HEK293 (cell line): ENCODE results near the gene PRIMPOL.

ENCODE experiments used
- CTCF ChIP-seq: fragments of 450-650 bp; formaldehyde crosslinking; IDR thresholded peaks from 2 replicates; pipeline ENCODE4 v1.5.1; 2016; ENCODE audit warnings: missing biosample characterization, missing genetic modification characterization
- KLF7 ChIP-seq: fragments of 450-650 bp; formaldehyde crosslinking; IDR thresholded peaks from 2 replicates; pipeline ENCODE4 v1.5.1; 2016; ENCODE audit warnings: missing biosample characterization, missing genetic modification characterization, borderline replicate concordance
- PATZ1 ChIP-seq: fragments of 450-650 bp; formaldehyde crosslinking; IDR thresholded peaks from 2 replicates; pipeline ENCODE4 v1.5.1; 2016; ENCODE audit warnings: missing biosample characterization, missing genetic modification characterization
- PRDM10 ChIP-seq: fragments of 450-650 bp; formaldehyde crosslinking; IDR thresholded peaks from 2 replicates; pipeline ENCODE4 v1.5.1; 2016; ENCODE audit warnings: missing biosample characterization, missing genetic modification characterization
- ZFP41 ChIP-seq: fragments of 450-650 bp; formaldehyde crosslinking; IDR thresholded peaks from 2 replicates; pipeline ENCODE4 v1.5.1; 2016; ENCODE audit warnings: missing biosample characterization, missing genetic modification characterization, borderline replicate concordance
- ZNF239 ChIP-seq: fragments of 450-650 bp; formaldehyde crosslinking; IDR thresholded peaks from 2 replicates; pipeline ENCODE4 v1.5.1; 2016; ENCODE audit warnings: missing biosample characterization, missing genetic modification characterization
- ZNF274 ChIP-seq, 2 experiments: fragments of 200-500 bp in 1 of 2; fragments of 450-650 bp in 1 of 2; sonication (Bioruptor generic) in 1 of 2; formaldehyde crosslinking in 1 of 2; IDR thresholded peaks; 2 replicates each; pipeline versions ENCODE4 v1.5.1 to v1.6.1; 2014 to 2016; ENCODE audit warnings: borderline replicate concordance in 1 of 2, inconsistent platforms in 1 of 2, low read length in 1 of 2, missing biosample characterization in 1 of 2, missing genetic modification characterization in 1 of 2
- ZNF398 ChIP-seq: fragments of 450-650 bp; formaldehyde crosslinking; IDR thresholded peaks from 2 replicates; pipeline ENCODE4 v1.5.1; 2017; ENCODE audit warnings: missing biosample characterization, missing genetic modification characterization
- ZNF585B ChIP-seq: fragments of 450-650 bp; formaldehyde crosslinking; IDR thresholded peaks from 2 replicates; pipeline ENCODE4 v1.5.1; 2016; ENCODE audit warnings: missing biosample characterization, missing genetic modification characterization
- ZNF639 ChIP-seq: fragments of 450-650 bp; formaldehyde crosslinking; IDR thresholded peaks from 2 replicates; pipeline ENCODE4 v1.5.1; 2016; ENCODE audit warnings: missing biosample characterization, missing genetic modification characterization
- ZNF792 ChIP-seq: fragments of 450-650 bp; formaldehyde crosslinking; IDR thresholded peaks from 2 replicates; pipeline ENCODE4 v1.5.1; 2016; ENCODE audit warnings: missing biosample characterization, missing genetic modification characterization

- TF ChIP-seq KLF7 (tag by site-specific recombination) (no peak), PATZ1 (tag by site-specific recombination) (no peak), ZNF274 (IDR thresholded peaks at IDR 0.05; ENCODE audit: low read length) (no peak), ZNF274 (tag by site-specific recombination; IDR thresholded peaks at IDR 0.05; ENCODE audit: borderline replicate concordance) (no peak), ZNF585B (tag by site-specific recombination) (no peak), CTCF (tag by site-specific recombination) (no peak), ZNF398 (tag by site-specific recombination) (no peak), ZNF639 (tag by site-specific recombination) (no peak), ZNF792 (no peak), ZFP41 (tag by site-specific recombination) (no peak), PRDM10 (tag by site-specific recombination) (no peak), ZNF239 (no peak)
Observed at GRCh38 chr4:184645904-184646610, 3.5 kb upstream of the PRIMPOL start.
